Heart left ventricle (tissue), 13 donors: ENCODE results near the gene RIPPLY2.

Experiments used
- CTCF ChIP-seq, 12 donors: fragments of 200-600 bp; sonication (generic) in 4 of 12; IDR thresholded peaks; one replicate each; pipeline versions ENCODE4 v1.5.0 to v1.8.0; 2018 to 2022; ENCODE audit warnings: antibody characterized with exemption in 12 of 12, mild to moderate bottlenecking in 5 of 12
- POLR2A ChIP-seq, 2 donors: fragments of 450-650 bp; IDR thresholded peaks; one replicate each; pipeline ENCODE4 v1.6.1; 2017; ENCODE audit warnings: antibody characterized with exemption in 2 of 2, mild to moderate bottlenecking in 2 of 2, moderate library complexity in 2 of 2
- donor health status: ischemic (EF 13 %, LVEDD 7.1; RV severe dilation, severe dysfunction).
- donor health status: DM: no; HTN: yes; CAD: no.
- donor health status: DM: no; HTN: no; CAD: no.
- donor health status: ischemic (EF 25% LVEDD 6.9; RV normal size, moderate dysfunction).
- donor health status: ischemic (EF 25% LVEDD 5.7; RV mildly dilated, moderate dysfunction).
- donor health status: ischemic (EF 35%, LVEDD 5.7; RV mildly dilated, moderate dysfunction).
- donor health status: nonischemic (EF 11% LVEDD 7.7; RV severe dilation, severe dysfunction).
- donor health status: DM: yes; HTN: yes; CAD: no.
- donor health status: PGD.
- donor health status: ischemic (EF 29% LVEDD 5.4; RV normal size, mild dysfunction).
- donor health status: nonischemic (EF 23%, LVEDD 6.1; RV moderate dilation, normal function).

GRCh38 chr6:83822629-83823169 is 30.5 kb upstream of the RIPPLY2 start:
- TF ChIP-seq CTCF (IDR thresholded peaks at IDR 0.05) (no peak), POLR2A (IDR thresholded peaks at IDR 0.05) (no peak)
